WI38 (cell line): ENCODE data around the gene SRGAP3.

Experiments used
- H3K4me3 ChIP-seq: 2 replicates; pipeline ENCODE4 v1.5.1; 2011; ENCODE audit warnings: low read depth, mild to moderate bottlenecking, control low read depth, low read length
- CTCF ChIP-seq: IDR thresholded peaks from 2 replicates; pipeline ENCODE4 v1.5.1; 2012; ENCODE audit warnings: low read depth, mild to moderate bottlenecking, control low read depth, low read length

Gene SRGAP3

GRCh38 chr3:8988384-8988655 lies 261.1 kb downstream of the SRGAP3 start:
- no peak for TF ChIP-seq CTCF
- no peak overlapping the region for H3K4me3 ChIP-seq

GRCh38 chr3:8987645-8988383 lies 261.6 kb downstream of the SRGAP3 start:
- peak; percentile 52 for TF ChIP-seq CTCF
- H3K4me3 ChIP-seq, result no peak overlapping the region

GRCh38 chr3:8987226-8987625 lies 262.2 kb downstream of the SRGAP3 start:
- H3K4me3 ChIP-seq, result no peak overlapping the region
- TF ChIP-seq CTCF, result no peak

GRCh38 chr3:8986741-8987140 lies 262.7 kb downstream of the SRGAP3 start:
- no peak for TF ChIP-seq CTCF

GRCh38 chr3:8985876-8986275 lies 263.6 kb downstream of the SRGAP3 start:
- no peak for TF ChIP-seq CTCF
- no peak overlapping the region for H3K4me3 ChIP-seq

More at GRCh38 chr3:8986741-8987140, 262.7 kb downstream of the SRGAP3 start:
- H3K4me3 ChIP-seq, result no peak overlapping the region

GRCh38 chr3:8985411-8985831 lies 264.0 kb downstream of the SRGAP3 start:
- no peak overlapping the region for H3K4me3 ChIP-seq
- no peak for TF ChIP-seq CTCF

- no peak for TF ChIP-seq CTCF
- H3K4me3 ChIP-seq, result no peak overlapping the region
Observed at GRCh38 chr3:8984526-8984925, 264.9 kb downstream of the SRGAP3 start.
